Ascending aorta (tissue), 2 donors: Measurements from ENCODE around the gene DNPEP. TPM values are rescaled to one million over a fixed set of nuclear protein-coding genes. Genes with fewer than 3 reads are reported as not detected.

ENCODE experiments used
- DNase-seq, 2 donors: peaks; one replicate each; pipeline ENCODE4 v3.0.0-alpha.2; 2019; ENCODE audit warnings: low spot score in 2 of 2
- H3K27ac ChIP-seq, 2 donors: fragments of 200-600 bp; sonication (generic); one replicate each; pipeline ENCODE4 v1.5.1; 2016 to 2017; ENCODE audit warnings: mild to moderate bottlenecking in 1 of 2
- H3K27me3 ChIP-seq: fragments of 200-600 bp; sonication (generic); one replicate; pipeline ENCODE4 v1.5.1; 2017
- H3K36me3 ChIP-seq, 2 donors: fragments of 200-600 bp; sonication (generic); one replicate each; pipeline ENCODE4 v1.5.1; 2016
- H3K4me1 ChIP-seq, 2 donors: fragments of 200-600 bp; sonication (generic); one replicate each; pipeline ENCODE4 v1.5.1; 2016 to 2017; ENCODE audit warnings: mild to moderate bottlenecking in 1 of 2
- H3K4me3 ChIP-seq, 2 donors: fragments of 200-600 bp; sonication (generic); one replicate each; pipeline ENCODE4 v1.5.1; 2016 to 2017; ENCODE audit warnings: mild to moderate bottlenecking in 1 of 2
- H3K9me3 ChIP-seq, 2 donors: fragments of 200-600 bp; sonication (generic); one replicate each; pipeline ENCODE4 v1.5.1; 2016
- CTCF ChIP-seq, 3 experiments: fragments of 200-600 bp in 2 of 3; fragments of 450-650 bp in 1 of 3; sonication (generic) in 2 of 3; IDR thresholded peaks; one replicate each; pipeline ENCODE4 v1.5.1; 2016 to 2019; ENCODE audit warnings: antibody characterized with exemption in 3 of 3, mild to moderate bottlenecking in 1 of 3, moderate library complexity in 1 of 3
- intact Hi-C: fragments of 100-400 bp; cut with DNase I; formaldehyde crosslinking; loops from one replicate; pipeline ENCODE4 v1.15.1; 2023
- total RNA-seq: library from RNA; depleted of rRNA; stranded (reverse); fragments of >200 nt; gene quantifications from one replicate; pipeline ENCODE4 v1.1.0, GENCODE V29; 2016

The DNPEP gene
- total RNA-seq, 1 donor from 2014 or later, result 113 TPM

- intact Hi-C loops, result loop anchor here (1.0 to 5.0 kb wide), 10 partner anchors 97 to 300 kb away; partner anchors contain the start of genes CHPF, CNPPD1, DNAJB2 and GMPPA
- TF ChIP-seq CTCF (IDR thresholded peaks at IDR 0.05), result no peak
- Histone ChIP-seq H3K27me3 (no peaks in the 10 kb centered on the region), H3K36me3 (peaks cover 24% of the 10 kb centered on the region in 2 donors), H3K9me3 (no peaks in the 10 kb centered on the region), H3K27ac (peak overlapping the region; percentile 64 to 81), H3K4me3 (peak overlapping the region in 1 of 2 donors; percentile 82), H3K4me1 (peaks cover 8 to 11% of the 10 kb centered on the region in 2 donors)
- DNase-seq, result no peak
Measured at GRCh38 chr2:219388907-219389156, 1.1 kb upstream of the DNPEP start.

- peak; percentile 90 to 99 for DNase-seq
- peak; percentile 69 to 86 (median 74) for TF ChIP-seq CTCF (IDR thresholded peaks at IDR 0.05)
- H3K27ac ChIP-seq, result peak overlapping the region; percentile 67 to 81
- intact Hi-C loops, result loop anchor here (1.0 to 5.0 kb wide), 10 partner anchors 96 to 301 kb away; partner anchors contain the start of genes CHPF, CNPPD1, DNAJB2 and GMPPA
- H3K27me3 ChIP-seq, result no peaks in the 10 kb centered on the region
- peak overlapping the region; percentile 81 to 82 for H3K4me3 ChIP-seq
- H3K36me3 ChIP-seq, result peaks cover 28 to 29% of the 10 kb centered on the region in 2 donors
- no peaks in the 10 kb centered on the region for H3K9me3 ChIP-seq
- H3K4me1 ChIP-seq, result peaks cover 8 to 11% of the 10 kb centered on the region in 2 donors
Measured at GRCh38 chr2:219388121-219388906, 602 bp upstream of the DNPEP start.

DNA sequence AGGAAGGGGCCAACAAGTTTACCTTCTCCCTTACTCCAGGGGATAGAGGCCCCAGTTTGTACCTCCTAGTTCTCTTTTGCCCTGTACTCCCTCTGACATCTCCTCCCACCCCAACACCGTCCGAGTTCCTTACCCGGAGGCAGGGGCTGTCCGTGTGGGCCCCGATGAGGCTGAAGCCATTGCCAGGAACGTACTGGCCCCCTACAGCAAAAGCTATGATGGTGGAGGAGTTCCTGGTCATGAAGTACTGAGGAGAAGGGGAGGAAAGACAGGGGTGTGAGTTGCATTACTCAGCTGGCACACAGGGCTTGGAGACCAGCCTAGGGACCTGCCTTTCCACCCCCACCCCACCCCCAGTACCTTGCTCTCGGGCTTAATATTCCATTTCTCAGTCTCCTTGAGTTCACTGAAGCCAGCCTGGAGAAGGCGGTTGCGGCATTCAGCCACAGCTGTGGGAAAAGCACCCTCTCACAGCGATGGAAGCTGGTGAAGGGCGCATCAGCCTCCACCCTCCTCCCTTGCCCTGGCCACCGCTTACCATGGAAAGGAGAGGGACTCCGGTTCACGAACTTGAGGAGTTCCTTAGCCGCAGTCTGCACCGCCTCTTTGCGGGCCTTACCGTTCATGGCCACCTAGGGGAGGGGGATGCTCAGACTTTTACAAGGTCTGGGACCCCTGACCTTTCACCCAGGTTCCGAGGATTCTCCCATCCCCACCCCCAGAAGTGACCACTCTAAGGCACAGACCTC is 1.0 kb downstream of the DNPEP start:
- H3K36me3 ChIP-seq, result peaks cover 37 to 45% of the 10 kb centered on the region in 2 donors
- intact Hi-C loops, result loop anchor here (1.0 to 5.0 kb wide), 5 partner anchors 94 to 211 kb away; partner anchors contain the start of genes ABCB6, CNPPD1, DNAJB2 and RETREG2
- H3K4me3 ChIP-seq, result peak overlapping the region; percentile 81 to 82
- no peaks in the 10 kb centered on the region for H3K9me3 ChIP-seq
- H3K27me3 ChIP-seq, result no peaks in the 10 kb centered on the region
- peak in 1 of 2 donors; percentile 74 for DNase-seq
- TF ChIP-seq CTCF (IDR thresholded peaks at IDR 0.05), result no peak
- H3K4me1 ChIP-seq, result peaks cover 8 to 11% of the 10 kb centered on the region in 2 donors
- H3K27ac ChIP-seq, result peak overlapping the region; percentile 80 to 90

DNA sequence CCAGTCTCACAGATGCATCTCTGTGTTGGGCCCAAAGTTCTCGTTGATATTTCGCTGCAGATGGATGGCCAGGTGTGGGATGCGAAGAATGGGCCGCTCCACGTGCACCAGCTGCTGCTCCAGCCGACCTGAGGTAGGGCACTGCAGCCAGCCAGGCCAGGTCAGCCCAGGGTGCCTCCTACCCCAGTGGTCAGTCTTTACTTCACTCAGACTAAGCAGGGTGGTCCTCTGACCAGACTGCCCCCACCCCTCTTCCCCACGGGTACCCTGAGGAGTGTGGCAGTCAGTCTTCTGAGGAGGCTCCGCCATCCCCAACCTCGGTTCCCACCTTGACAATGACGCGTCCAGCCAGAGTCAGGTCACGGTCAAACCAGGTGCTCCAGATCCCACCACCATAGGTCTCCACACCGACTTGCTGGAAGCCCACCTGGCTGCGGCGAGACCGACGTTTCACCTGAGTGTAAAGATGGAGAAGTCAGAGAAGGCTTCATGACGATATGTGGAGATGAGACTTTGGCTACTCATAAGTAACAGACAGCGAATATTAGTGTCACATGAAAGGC is 1.7 kb downstream of the DNPEP start:
- Histone ChIP-seq H3K4me3 (peak overlapping the region in 1 of 2 donors; percentile 82), H3K4me1 (peaks cover 8 to 11% of the 10 kb centered on the region in 2 donors), H3K36me3 (peaks cover 43 to 52% of the 10 kb centered on the region in 2 donors), H3K27ac (no peak overlapping the region), H3K27me3 (no peaks in the 10 kb centered on the region), H3K9me3 (no peaks in the 10 kb centered on the region)
- no peak for DNase-seq
- intact Hi-C loops, result loop anchor here (5.0 kb wide), 4 partner anchors 94 to 211 kb away; partner anchors contain the start of genes CNPPD1, DNAJB2, RETREG2 and STK11IP
- TF ChIP-seq CTCF (IDR thresholded peaks at IDR 0.05), result no peak

DNA sequence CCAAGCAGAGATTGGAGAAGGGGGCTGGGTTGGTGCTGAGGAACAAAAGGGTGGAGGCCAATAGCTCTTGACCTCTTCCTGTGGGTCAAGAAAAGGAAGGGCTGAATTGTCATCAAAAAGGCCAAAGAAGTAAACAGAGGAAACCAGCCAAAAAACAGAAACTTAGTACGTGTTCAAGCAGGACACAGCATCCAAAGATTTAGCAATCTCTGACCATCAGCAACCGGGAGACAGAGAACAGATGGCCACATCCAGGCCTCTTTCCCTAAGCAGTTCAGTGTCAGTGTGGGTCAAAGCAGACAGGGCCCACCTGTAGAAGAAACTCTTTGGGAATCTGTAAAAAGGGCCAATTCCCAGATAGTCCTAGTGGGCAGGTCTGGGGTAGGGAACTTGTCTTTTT is 2.9 kb downstream of the DNPEP start:
- no peak for DNase-seq
- H3K27me3 ChIP-seq, result no peaks in the 10 kb centered on the region
- H3K4me1 ChIP-seq, result peaks cover 8 to 11% of the 10 kb centered on the region in 2 donors
- H3K27ac ChIP-seq, result no peak overlapping the region
- intact Hi-C loops, result loop anchor here (5.0 kb wide), 4 partner anchors 93 to 212 kb away; partner anchors contain the start of genes CNPPD1, DNAJB2, RETREG2 and STK11IP
- H3K9me3 ChIP-seq, result no peaks in the 10 kb centered on the region
- no peak overlapping the region for H3K4me3 ChIP-seq
- TF ChIP-seq CTCF (IDR thresholded peaks at IDR 0.05), result no peak
- H3K36me3 ChIP-seq, result peaks cover 47 to 55% of the 10 kb centered on the region in 2 donors
